CD4-positive, alpha-beta T cell treated with Interleukin-21 for 1 hour (primary cell): Measurements from ENCODE around the gene PPARG.
A peak's percentile ranks its signal among the peaks of the same experiment; 100 is the strongest.
"Not testable (repeated sequence)": the region's sequence is repeated elsewhere in the genome, so short reads cannot be mapped to it uniquely, and the experiment has no call there.

Experiments
- DNase-seq: peaks from one replicate; pipeline ENCODE4 v3.0.0-alpha.2; 2020

Gene PPARG

GRCh38 chr3:12465836-12466225, 177.0 kb downstream of the PPARG start:
- DNase-seq = no peak

DNA sequence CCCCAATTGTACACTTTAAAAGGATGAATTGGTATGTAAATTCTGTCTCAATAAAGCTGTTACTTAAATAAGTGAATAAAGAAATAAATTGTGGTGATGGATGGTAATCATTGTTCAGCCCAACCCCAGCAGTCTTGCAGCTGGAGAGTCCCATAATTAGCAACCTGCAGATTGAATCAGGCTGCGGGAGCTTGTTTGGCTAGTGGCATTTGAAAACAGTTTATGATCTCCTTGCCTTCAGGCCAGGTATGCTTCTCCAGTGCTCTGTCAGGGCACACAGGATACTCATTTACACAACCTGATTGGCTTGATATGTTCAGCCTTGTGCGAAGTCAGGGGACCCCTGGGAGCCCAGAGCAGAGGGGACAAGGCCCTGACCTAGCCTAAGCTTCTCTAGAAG, 178.9 kb downstream of the PPARG start:
- DNase-seq = no peak

DNA sequence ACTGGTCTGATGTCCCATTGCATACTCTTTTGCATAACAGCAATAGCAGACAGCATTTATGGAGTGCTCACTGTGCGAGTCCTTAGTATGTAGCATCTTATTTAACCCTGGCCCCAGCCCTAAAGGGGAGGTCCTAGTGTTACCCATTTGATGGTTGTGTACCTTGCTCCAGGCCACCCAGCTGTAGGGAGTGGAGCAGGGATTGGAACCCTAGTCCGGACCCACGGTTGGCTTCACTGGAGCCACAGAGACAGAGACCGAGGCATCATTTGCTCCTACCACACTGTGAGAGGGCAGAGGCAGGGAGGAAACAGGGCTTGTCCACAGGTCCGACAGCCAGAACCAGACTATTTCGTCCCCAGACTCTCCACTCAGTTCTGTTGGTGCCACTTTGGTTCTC, 179.4 kb downstream of the PPARG start:
- DNase-seq = no peak

GRCh38 chr3:12468757-12469156, 179.9 kb downstream of the PPARG start:
- DNase-seq = no peak

DNA sequence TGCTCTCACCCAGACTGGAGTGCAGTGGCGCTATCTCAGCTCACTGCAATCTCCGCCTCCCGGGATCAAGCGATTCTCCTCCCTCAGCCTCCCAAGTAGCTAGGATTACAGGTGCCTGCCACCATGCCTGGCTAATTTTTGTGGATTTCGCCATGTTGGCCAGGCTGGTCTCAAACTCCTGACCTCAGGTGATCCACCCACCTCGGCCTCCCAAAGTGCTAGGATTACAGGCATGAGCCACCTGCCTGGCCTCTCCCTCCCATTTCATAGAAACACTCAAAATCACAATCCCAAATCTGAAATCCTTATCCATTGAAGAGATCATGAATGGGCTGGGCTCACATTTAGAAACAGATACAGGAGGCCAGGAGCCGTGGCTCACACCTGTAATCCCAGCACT, 180.4 kb downstream of the PPARG start:
- not testable (repeated sequence) for DNase-seq

DNA sequence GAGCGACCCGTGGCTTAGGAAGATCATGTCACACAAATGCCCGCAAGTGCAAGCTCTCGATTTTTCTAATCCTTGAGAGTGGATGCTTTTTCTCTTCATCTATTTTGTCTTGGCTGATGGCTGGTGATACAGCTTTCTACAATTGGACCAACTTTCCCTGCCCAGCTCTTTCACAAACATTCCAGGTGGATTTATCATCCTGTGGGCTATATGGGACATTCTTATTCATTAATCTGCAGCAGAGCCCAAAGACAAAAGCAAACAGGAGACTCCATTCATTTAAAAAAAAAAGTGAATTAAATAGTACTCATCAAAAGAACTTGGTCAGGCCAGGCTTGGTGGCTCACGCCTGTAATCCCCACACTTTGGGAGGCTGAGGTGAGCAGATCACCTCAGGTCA, 181.2 kb downstream of the PPARG start:
- DNase-seq = no peak

GRCh38 chr3:12470680-12471079, 181.8 kb downstream of the PPARG start:
- DNase-seq = no peak

DNA sequence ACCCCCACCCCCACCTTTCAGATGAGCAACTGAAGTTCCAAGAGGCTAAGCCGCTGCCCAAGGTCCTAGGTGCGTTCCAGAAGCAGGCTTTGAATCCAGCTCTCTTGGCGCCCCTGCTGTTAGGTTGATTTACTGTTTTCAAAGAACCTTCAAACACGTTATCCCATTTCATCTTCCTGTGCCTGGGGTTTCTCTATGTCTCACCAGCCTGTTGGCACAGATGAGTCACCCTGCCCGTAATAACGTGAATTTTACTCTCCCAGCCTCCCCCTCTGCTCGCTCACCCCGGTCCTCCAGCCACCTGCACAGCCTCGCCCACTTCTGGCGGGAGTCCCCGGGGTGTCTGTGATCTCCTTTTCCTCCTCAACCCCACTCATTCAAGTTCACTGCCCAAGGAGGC, 182.4 kb downstream of the PPARG start:
- DNase-seq = no peak

GRCh38 chr3:12472000-12472610, 183.2 kb downstream of the PPARG start:
- no peak for DNase-seq

DNA sequence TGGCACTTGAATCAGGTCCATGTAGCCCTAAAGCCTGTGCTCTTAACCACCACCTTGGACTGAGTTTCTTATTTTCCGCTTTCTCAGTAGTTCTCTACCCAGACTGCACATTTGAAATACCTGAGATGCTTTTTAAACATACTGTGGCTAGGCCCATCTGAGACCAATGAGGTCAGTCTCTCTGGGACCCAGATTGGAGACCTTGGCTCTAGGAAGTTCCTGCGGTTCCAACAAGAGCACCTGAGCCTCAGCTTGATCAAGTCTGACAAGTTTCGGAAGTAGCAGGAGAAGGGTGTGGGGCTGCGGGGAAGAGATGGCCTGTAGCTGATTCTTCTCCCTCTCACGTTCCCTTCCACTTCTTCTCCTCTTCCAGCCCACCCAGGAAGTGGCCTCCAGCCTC, 183.9 kb downstream of the PPARG start:
- no peak for DNase-seq

DNA sequence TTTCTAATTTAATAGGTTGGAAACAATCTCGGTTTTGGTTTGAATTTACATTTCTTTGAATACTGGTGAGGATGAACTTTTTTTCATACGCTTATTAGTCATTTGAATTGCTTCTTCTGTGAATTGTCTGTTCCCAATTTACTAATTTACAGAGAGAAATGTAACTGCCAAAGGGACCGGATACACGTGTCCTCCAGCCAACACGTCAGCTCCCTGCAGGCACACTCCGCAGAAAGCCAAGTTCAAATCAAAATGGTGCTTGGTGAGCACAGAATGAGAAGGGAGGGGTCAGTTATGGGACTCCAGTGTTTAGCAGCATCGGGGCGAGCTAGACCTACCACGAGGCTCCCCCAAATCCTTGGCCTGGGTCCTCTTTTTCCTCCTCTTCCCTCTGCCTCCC, 184.6 kb downstream of the PPARG start:
- no peak for DNase-seq

DNA sequence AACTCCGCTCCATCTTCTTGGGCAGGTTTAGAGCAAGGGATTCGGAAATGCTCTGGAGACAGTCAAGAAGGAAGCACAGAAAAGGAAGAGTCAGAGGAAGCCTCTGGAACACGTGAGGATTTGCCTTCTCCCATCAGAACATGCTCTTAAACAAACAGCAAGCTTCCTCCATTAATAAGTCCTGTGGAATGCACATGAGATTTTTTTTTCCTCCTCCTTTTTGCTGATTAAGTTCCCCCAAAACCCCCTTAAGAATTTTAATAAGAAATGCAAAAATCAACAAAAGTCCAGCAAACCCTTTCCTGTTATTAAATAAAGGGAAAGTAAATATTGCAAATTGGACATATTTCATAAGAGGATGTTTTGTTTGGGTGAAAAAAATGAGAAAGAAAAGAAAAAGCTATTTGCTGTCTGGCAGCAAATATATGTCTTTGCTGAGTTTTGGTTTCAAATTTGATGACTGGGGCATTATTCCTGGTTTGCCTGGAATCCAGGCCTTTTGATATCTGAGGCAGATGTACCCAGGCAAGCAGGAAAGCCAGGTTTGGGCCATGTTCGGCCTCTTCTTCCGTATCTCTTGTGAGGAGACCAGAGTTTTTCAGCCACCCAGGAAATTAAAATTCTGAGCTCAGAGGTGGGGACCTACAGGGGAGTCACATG, 187.5 kb downstream of the PPARG start:
- no peak for DNase-seq

GRCh38 chr3:12477256-12477655, 188.4 kb downstream of the PPARG start:
- DNase-seq = no peak

GRCh38 chr3:12478326-12478725, 189.5 kb downstream of the PPARG start:
- DNase-seq = no peak

DNA sequence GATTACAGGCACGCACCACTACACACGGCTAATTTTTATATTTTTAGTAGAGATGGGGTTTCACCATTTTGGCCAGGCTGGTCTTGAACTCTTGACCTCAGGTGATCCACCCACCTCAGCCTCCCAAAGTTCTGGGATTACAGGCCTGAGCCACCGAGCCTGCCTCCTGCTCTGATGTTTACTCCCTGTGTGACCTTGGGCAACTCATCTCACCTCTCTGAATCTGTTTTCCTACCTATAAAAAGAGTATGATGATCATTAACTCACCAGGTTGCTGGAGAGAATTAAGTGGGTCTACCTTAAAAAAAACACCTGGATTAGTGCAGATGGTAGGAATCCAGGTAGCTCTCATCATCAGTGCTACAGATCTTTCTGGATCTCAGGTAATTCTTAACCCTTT, 190.3 kb downstream of the PPARG start:
- DNase-seq = not testable (repeated sequence)

GRCh38 chr3:12479919-12480427, 191.1 kb downstream of the PPARG start:
- peak; percentile 68 for DNase-seq

DNA sequence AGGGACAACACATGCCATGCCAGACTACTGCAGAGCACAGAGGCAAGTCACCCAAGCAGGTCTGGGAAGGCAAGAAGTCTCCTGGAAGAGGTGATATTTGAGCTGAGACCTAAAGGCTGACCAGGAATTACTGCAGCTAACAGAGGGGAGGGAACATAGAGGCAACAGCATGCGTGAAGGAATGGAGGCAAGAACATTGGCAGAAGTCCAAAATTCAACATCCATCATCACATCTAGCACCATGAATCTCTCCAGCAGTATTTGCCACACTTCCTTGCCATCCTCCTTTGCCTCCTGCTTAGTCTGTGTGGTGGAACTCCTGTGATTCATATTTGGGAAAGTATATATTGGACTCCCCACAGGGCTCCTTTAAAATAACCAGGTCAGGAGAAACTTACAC, 194.5 kb downstream of the PPARG start:
- DNase-seq = no peak

DNA sequence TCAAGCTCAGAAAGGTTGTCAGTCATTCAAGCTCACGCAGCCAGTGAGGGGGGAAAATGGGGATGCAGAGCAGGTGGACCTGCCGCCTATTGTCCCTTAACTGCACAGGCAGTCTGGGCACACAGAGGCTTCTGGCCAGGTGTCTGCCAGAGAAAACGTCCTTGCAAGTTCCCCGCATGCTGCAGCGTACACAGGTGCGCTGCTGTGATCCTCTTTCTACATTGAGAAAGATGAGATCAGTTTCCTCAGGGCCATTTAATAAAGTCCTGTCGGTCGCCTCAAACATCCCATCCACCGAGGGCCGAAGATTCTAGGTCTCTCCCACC, 195.0 kb downstream of the PPARG start:
- DNase-seq = no peak
